Epithelial cell of proximal tubule (primary cell): ENCODE results near the gene FAM210A. TPM values are rescaled to one million over a fixed set of nuclear protein-coding genes. Genes with fewer than 3 reads are reported as not detected.
A peak's percentile ranks its signal among the peaks of the same experiment; 100 is the strongest.
"Not testable (repeated sequence)": the region's sequence is repeated elsewhere in the genome, so short reads cannot be mapped to it uniquely, and the experiment has no call there.

Experiments
- DNase-seq: peaks from one replicate; pipeline ENCODE4 v3.0.0-alpha.2; 2011; ENCODE audit warnings: low read depth
- H3K4me3 ChIP-seq: 2 replicates; pipeline ENCODE4 v1.5.1; 2011; ENCODE audit warnings: low read depth, mild to moderate bottlenecking, low read length
- total RNA-seq: library from RNA; depleted of rRNA; stranded (reverse); fragments of >200 nt; gene quantifications from 2 replicates; pipeline ENCODE4 v1.2.3, GENCODE V29; 2015
- TF ChIP-seq, protein P1 (sequence below): conservative IDR thresholded peaks from 2 replicates; pipeline ENCODE4 v1.5.1; 2012; ENCODE audit warnings: low read depth, mild to moderate bottlenecking, low read length

FAM210A gene
- total RNA-seq: 13.4 and 15.0 TPM in 2 replicates

- H3K4me3 ChIP-seq: peak within 1 kb of the TSS; percentile 83
- DNase-seq: peak; percentile 56
- TF ChIP-seq, protein P1, sequence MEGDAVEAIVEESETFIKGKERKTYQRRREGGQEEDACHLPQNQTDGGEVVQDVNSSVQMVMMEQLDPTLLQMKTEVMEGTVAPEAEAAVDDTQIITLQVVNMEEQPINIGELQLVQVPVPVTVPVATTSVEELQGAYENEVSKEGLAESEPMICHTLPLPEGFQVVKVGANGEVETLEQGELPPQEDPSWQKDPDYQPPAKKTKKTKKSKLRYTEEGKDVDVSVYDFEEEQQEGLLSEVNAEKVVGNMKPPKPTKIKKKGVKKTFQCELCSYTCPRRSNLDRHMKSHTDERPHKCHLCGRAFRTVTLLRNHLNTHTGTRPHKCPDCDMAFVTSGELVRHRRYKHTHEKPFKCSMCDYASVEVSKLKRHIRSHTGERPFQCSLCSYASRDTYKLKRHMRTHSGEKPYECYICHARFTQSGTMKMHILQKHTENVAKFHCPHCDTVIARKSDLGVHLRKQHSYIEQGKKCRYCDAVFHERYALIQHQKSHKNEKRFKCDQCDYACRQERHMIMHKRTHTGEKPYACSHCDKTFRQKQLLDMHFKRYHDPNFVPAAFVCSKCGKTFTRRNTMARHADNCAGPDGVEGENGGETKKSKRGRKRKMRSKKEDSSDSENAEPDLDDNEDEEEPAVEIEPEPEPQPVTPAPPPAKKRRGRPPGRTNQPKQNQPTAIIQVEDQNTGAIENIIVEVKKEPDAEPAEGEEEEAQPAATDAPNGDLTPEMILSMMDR: peak; percentile 5
Observed at GRCh38 chr18:13726232-13726971, at the start of gene FAM210A, which contains the start of gene RNMT. Gene FAM210A, minus strand, starts transcription at chr18:13726558. Its CDS starts 44,481 bp downstream, at chr18:13682077. Gene RNMT, plus strand, starts transcription at chr18:13726673. Its CDS starts 4,845 bp downstream, at chr18:13731518.

DNA sequence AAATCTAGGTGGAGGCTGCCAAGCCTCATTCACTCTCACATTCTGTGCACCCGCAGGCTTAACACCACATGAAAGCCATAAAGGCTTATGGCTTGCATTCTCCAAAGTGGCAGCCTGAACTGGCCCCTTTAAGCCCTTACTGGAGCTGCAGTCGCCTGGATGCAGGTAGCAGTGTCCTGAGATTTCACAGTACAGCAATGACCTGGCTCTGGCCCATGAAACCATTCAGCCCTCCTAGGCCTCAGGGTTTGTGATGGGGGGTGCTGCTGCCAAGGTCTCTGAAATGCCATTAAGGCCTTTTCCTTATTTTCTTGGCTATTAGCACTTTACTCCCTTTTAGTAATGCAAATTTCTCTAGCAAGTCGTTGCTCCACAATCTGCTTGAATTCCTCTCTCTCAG lies 48.7 kb upstream of the FAM210A start:
- no peak overlapping the region for H3K4me3 ChIP-seq
- TF ChIP-seq, protein P1: no peak
- no peak for DNase-seq

DNA sequence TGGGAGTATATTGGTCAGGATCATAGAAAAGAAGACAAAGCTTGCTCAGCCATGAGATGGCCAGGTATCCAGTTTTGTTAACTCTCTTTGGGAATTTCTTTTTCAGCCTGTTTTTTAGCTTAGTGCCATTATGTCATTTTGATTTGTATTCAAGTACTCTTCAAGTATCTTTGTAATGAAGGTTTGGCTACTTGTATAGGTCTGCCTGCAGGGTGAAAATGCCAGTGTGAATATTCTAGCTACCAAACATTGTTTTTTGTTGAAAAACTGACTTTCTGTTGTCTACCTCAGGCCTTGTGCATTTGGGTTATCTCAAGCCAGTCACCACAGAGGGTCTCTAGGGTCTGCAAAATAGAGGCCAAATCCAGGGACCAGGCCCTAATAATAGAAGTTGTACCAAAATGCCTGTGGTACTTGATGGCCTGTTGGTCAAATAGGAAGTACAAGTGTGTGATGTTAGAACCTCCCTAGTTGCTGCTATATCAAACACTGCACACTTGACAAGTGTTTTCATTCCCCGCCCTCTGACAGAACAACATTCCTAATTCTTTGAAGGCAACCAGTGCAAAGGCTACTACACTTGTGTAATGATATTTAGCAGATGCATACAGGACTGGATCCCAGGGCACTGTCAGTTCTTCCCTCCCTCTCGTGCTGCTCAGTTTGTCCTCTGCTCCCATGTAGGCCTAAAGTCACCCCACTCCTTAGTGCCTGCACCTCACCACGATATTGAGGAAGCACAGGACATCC lies 36.5 kb upstream of the FAM210A start:
- H3K4me3 ChIP-seq: no peak overlapping the region
- no peak for DNase-seq
- TF ChIP-seq, protein P1: no peak

DNA sequence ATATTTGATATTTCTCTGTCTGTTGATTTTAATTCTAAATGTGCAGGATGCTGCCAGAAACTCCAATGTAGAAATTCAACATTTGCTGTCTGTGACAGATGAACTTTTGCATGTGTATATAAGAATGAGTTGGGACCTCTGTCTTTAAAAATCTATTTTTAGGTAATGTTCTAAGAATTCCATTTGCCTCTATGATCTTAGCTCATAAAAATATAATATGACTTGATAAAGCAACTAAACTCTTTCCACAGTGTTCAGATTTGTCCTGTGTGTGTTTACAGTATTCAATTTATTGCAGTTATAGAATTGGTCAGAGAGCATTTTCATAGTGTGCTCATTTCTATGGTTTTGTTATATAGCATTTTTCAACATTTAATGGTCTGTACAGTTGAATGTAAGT lies 33.7 kb upstream of the FAM210A start:
- TF ChIP-seq, protein P1: no peak
- DNase-seq: no peak
- no peak overlapping the region for H3K4me3 ChIP-seq

DNA sequence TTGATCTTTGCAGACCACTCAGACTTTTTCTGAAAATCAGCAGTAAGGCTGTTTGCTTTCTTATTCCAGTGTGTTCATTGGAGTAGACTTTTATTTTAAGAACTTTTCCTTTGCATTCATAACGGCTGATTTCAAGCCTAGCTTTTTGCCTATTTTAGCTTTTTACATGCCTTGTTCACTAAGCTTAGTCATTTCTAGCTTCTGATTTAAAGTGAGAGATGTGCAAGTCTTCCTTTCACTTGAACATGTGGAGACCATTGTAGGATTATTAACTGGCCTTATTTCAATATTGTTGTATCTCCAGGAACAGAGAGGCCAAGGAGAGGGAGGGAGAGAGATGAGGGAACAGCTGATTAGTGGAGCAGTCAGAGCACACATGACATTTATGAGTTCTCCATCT lies 32.3 kb upstream of the FAM210A start:
- TF ChIP-seq, protein P1: no peak
- no peak overlapping the region for H3K4me3 ChIP-seq
- no peak for DNase-seq

GRCh38 chr18:13756671-13757070 lies 30.3 kb upstream of the FAM210A start:
- TF ChIP-seq, protein P1: no peak
- no peak for DNase-seq
- no peak overlapping the region for H3K4me3 ChIP-seq

DNA sequence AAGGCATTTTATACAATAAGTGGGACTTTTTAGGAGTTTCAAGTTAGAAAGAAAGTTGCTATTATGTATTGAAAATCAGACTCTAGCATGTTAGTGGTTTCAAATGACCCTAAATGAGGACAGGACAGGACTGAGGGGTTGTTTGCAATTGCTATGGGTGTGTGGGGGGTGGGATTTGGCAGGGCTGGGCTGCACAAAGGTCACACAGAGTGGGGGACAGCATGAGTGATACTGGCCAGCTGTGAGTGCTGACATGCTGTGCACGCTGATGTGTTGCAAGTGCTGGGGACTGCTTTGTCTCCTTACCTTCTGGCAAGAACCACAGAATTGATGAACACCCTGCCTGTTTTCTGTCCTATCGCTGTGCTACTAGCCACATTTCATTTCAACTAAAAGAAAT lies 29.9 kb upstream of the FAM210A start:
- no peak for DNase-seq
- TF ChIP-seq, protein P1: no peak
- no peak overlapping the region for H3K4me3 ChIP-seq

GRCh38 chr18:13751599-13751998 lies 25.2 kb upstream of the FAM210A start:
- not testable (repeated sequence) for DNase-seq, H3K4me3 ChIP-seq
